ENCODE results near the gene CCDC97.

- no peak for TF ChIP-seq CTCF (IDR thresholded peaks at IDR 0.05; ENCODE audit: low read depth, low read length)
- no peak for TF ChIP-seq EZH2phosphoT487 (IDR thresholded peaks at IDR 0.05; ENCODE audit: low read depth)
Measured at GRCh38 chr19:41302624-41303351, 7.2 kb upstream of the CCDC97 start.

All from OCI-LY3 (cell line).